HG02642 (cell line): ENCODE measurements around the gene SORD.
A peak's percentile ranks its signal among the peaks of the same experiment; 100 is the strongest.

Experiments used
- ATAC-seq: cut with Tn5 transposase; IDR thresholded peaks from one replicate; pipeline ENCODE4 v1.9.1; 2021; ENCODE audit warnings: mild to moderate bottlenecking; ENCODE audit not compliant: unreplicated experiment, poor library complexity

SORD gene

DNA sequence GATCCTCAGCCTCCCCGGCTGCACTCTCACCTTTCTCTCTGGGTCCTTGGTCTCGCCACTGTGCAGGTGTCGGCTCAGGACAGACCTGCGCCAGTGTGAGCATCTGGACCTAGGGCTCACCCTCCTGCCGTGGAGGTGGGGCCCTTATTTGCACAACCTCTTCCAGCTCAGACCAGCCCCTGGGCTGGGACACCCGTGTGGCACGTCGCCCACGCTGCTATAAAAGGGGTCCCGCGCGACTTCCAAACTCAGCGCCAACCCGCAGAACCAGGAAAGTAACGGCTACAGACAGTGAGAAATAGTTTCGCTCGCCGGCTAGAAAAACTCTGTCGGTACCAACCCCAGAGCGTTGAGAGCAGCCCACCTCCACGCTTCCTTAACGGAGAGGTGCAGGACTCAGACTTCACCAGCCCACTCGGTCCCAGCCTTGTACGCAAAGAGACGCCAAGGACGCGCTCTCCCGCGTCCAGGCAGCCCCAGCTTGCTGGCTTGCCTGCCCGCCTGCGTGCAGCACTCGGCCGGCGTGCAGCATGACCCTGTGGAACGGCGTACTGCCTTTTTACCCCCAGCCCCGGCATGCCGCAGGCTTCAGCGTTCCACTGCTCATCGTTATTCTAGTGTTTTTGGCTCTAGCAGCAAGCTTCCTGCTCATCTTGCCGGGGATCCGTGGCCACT lies 91.2 kb downstream of the SORD start, which contains the start of the genes DUOX2 and DUOXA2:
Gene DUOX2 (minus strand): TSS at position 97 of the 675 bp plus-strand sequence. CDS start 761 bp downstream, outside the sequence.
Gene DUOXA2 (plus strand): TSS at position 251 of the 675 bp plus-strand sequence. CDS start 280 bp downstream, at position 531.
- ATAC-seq, result no peak

- no peak for ATAC-seq
Measured at GRCh38 chr15:45114751-45115085, 91.7 kb downstream of the SORD start.

DNA sequence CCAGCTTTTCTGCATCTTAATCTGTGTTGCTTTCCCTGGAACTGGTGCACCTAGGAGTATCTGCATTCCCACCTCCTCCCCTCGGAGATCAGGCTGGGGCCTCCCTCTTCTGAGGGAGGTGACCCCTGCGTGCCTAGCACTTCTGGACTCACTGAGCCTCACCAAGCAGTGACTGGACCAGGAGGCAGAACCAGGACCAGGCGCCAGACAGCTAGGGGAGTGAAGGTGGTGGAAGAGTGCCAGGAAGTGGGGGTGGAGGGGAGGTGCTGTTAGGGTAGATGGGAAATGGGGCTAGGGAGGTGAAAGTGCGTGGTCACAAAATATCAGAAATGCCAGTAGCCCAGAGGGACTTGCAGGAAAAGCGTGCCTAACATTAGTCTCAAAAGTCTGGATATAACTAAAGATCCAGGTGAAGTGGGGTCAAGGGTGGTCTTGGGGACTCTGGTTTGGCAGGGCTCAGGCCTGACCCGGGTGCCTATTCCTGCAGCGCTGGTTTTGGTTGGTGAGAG lies 92.4 kb downstream of the SORD start:
- ATAC-seq, result no peak

DNA sequence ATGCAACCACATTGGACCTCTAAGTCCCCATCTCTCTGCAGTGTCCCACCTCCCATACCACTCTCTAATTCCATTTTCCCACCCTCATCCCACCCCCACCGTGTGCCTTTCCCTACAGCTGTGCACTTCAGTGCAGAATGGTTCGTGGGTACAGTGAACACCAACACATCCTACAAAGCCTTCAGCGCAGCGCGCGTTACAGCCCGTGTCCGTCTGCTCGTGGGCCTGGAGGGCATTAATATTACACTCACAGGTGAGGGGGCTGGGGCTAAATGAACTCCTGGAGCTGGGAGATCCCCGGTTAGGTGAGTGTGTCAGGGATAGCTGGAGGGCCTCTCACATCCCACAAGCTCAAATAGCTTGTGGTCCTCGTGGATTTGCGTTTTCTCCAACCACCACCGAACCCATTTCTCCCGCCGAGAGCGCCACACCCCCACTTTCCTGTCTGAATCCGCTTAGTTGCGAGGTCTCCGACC lies 93.0 kb downstream of the SORD start:
- no peak for ATAC-seq

GRCh38 chr15:45116482-45117307 lies 93.7 kb downstream of the SORD start:
- ATAC-seq, result no peak

DNA sequence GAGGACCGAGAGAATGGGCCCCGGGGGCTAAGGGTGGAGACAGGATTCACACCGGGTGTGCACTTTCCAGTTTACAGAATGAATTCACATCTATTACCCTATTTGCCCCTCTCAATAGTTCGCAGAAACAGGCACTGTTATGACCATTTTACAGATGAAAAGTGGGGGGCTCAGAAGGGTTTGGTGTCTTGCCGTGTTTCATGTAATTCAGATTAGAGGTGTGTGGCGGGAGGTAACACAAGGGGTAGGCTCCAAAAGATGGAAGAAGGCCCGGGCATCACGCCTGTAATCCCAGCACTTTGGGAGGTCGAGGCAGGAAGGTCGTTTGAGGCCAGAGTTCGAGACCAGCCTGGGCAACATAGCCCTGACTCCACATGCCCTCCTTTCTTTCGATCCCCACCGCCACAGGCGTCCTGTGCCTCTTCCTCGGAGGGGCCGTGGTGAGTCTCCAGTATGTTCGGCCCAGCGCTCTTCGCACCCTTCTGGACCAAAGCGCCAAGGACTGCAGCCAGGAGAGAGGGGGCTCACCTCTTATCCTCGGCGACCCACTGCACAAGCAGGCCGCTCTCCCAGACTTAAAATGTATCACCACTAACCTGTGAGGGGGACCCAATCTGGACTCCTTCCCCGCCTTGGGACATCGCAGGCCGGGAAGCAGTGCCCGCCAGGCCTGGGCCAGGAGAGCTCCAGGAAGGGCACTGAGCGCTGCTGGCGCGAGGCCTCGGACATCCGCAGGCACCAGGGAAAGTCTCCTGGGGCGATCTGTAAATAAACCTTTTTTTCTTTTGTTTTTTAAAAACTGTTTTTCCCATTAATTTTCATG lies 94.5 kb downstream of the SORD start:
- ATAC-seq, result peak; percentile 10

- peak; percentile 91 for ATAC-seq
Measured at GRCh38 chr15:45118131-45118588, 95.2 kb downstream of the SORD start.

- ATAC-seq, result no peak
Measured at GRCh38 chr15:45118996-45119395, 96.0 kb downstream of the SORD start.

DNA sequence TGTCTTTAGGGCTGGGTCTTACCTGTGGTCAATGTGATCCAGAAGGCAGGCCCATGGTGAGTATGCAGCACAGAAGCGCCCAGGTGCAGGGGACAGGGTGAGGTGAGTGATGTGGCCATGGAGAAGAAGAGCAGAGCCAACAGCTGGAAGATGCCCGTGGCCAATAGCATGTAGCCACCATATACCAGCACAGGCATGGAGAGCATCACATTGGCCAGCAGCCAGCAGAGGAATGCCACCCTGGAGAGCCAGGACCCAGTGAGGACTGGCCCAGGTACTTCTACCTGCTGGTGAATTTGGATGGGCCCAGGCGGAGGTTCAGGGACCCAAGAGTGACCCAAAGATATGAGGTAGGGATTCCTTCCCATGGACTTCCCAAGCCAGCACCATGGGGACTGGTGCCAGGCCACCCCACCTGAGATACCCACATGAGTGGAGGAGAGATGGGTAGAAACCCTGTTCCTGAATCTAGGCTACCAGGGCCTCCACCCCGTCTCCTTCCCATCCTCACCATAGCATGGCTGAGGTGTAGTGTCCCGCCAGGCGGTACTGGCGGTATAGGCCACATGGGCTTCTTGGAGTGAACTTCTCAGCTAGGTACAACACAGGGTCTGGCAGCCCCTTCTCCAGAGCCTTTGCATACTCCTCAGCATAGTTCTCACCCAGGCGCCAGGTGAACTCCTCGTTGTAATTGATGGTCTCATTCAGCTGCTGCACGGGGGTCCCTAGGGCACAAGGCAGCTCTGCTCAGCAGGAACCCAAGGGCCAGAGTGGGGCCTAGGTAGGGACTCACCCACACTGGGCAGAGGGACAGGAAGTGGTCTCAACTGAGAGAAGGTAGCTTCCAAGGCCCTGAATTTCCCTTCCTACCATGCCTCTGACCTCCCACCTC lies 97.3 kb downstream of the SORD start:
- no peak for ATAC-seq

GRCh38 chr15:45121020-45121419 lies 98.0 kb downstream of the SORD start:
- ATAC-seq, result no peak

GRCh38 chr15:45121706-45122417 lies 98.9 kb downstream of the SORD start:
- ATAC-seq, result no peak

DNA sequence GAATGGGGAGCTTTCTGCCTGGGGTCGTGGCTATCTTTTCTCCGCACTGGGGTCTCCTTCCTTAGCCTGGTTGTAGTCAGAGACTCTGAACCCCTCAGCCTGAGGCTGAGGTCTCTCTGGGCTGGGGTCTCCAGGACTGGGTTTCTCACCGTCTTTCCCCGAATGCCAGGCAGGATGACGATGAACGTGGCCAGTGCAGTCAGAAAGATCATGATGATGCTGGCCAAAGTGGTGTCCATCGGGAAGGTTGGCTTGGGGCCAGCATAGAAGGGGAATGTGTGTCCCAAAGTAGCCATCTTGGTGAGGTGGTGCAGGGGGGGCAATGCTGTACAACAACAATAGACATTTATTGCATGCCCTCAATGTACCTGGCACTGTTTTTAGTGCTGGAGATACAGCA lies 99.7 kb downstream of the SORD start:
- no peak for ATAC-seq

DNA sequence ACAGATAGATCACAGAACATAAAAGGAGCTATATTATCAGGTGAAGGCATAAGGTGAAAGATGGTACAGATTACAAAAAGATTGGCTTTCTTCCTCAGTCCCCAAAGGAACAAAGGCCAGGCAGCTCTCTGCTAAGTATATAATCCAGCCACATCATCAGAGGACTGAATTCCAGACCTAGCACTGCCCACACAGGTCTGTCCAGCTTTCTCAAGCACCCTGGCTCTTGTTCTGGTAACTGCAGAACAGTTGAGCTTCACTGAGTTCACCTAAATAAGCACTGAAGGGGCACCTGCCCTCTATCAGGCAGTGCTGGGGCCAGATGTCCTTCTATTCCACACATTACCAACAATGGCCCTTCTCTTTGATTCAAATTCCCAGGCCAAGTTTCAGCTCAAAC lies 100.4 kb downstream of the SORD start:
- ATAC-seq, result no peak

- ATAC-seq, result no peak
Measured at GRCh38 chr15:45126535-45127158, 103.7 kb downstream of the SORD start.
